Activated CD4-positive, alpha-beta T cell treated with anti-CD3 and anti-CD28 coated beads, Interleukin-2, amount 50 U/mL, for 48 hours (primary cell): ENCODE measurements around the gene TMEM214.
"Not testable (repeated sequence)": the region's sequence is repeated elsewhere in the genome, so short reads cannot be mapped to it uniquely, and the experiment has no call there.

Experiments
- DNase-seq, 2 experiments: peaks; one replicate each; pipeline ENCODE4 v3.0.0-alpha.2; 2020

Gene TMEM214

DNA sequence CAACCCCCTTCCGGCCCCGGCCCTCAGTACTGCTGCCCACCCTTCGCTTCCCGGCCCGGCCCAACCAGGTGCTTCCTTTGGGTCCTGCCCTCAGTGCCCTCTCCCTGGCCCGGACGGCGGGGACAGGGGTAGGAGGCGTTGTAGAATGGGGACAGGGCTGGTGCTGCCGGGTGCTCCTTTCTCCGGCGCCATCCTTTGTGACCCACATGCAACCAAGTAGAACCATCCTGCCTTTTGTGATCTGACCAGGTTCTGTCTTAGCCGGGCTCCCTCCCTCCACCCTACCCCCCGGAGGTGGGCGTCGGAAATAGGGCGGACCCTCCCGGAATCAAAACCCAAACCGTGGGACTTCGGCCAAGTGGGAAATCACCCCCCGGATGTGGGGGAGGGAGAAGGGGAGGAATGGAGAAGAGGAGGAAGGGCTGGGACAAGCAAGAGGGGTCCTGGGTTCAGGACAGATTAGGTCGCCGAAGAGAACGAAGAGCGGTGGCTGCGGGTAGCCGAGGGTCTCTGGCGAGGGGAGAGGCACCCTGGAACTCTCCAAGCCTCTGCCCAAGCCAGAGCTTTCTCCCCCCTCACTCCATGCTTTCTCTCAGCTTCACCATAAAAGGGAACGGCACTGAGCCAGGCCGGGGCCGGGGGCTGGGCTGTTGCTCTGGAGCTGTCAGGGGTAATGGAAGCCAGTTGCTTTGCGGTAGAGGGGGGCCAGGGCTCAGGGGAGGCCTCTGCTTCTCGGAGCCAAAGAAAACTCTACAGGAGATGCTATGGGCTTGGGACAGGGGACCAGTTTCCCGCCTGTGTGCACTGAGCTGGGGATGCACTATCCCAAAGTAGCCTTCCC, 39.4 kb downstream of the TMEM214 start:
- peak; percentile 63 to 75 for DNase-seq

DNA sequence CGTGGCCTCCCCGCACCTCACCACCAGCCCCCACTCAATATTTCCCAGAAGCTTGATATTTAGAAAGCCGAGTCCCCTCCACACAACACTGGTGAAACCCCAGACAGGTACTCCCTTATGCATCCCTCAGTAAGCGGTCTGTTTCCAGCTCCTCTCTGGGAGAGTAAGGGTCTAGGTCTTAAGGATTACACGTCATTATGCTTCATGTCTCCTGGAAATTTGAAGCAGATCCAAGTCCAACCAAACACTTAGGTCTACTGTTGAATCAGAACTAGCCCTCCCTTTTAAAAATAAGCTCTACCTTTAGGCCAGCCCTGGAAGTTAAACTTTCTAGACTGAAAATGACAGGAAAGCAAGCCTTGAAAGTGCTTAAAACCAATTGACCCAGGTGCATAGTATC, 40.2 kb downstream of the TMEM214 start:
- DNase-seq, result no peak

DNA sequence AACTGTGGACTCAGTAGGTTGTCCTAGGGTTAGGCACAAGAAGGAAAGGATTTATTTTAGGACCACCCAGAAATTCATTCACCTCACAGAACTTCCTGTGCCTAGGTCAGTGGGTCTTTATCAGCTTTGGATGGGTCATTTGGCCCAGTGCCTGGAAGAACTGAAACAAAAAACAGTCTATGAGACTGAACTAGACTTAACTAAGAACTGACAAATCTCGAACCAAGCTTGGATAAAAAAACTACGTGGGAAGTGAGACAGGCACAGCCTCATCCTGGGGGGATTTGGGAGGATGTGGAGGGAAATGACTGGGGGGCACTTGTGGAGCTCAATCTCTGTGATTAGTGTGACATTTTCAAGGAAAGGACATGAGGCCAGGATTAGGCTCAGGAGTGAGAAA, 41.0 kb downstream of the TMEM214 start:
- no peak for DNase-seq

DNA sequence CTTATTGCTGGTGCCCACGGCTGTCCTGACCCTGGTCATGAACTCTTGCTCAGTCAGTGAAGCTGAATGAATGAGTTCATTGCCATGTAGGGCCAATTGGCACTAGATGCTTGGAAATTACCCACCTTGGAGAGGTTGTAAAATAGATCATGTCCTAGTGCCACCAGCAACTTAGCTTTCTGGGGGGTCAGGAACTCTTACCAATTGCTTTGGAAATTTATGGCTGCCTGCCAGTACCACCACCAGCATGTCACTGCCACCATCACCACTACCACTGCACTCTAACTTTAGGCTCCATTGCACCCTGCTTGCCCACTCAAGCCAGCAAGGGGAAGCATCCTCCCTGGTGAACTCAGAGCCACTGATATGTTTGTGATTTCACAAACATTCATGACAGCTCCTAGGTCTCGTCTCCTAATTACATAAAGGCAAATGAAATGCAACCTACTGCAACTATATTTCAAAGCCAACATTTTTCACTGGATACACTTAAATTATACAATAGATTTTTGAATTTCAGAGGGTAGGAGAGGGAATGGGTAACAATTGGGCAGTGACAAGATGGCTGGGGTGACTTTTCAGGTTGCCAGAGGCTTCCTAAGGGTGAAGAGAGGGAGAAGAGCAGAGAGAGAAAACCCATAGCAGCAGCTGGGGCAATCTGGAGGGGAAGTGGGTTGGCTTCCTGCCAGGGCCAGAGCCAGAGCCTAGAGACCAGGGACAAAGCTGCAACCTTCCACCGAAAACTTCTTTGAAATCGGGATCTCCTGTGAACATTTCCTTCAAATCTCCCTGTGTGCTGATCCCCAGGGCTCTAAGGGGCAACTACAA, 42.2 kb downstream of the TMEM214 start:
- DNase-seq, result peak; percentile 45

DNA sequence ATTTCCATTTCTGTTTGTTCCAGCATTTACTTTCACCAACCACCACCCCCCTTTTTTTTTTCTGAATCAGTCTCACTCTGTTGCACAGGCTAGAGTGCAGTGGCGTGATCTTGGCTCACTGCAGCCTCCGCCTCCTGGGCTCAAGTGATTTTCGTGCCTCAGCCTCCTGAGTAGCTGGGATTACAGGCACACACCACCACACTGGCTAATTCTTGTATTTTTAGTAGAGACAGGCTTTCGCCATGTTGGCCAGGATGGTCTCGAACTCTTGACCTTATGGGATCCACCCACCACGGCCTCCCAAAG, 42.8 kb downstream of the TMEM214 start:
- DNase-seq, result not testable (repeated sequence)

DNA sequence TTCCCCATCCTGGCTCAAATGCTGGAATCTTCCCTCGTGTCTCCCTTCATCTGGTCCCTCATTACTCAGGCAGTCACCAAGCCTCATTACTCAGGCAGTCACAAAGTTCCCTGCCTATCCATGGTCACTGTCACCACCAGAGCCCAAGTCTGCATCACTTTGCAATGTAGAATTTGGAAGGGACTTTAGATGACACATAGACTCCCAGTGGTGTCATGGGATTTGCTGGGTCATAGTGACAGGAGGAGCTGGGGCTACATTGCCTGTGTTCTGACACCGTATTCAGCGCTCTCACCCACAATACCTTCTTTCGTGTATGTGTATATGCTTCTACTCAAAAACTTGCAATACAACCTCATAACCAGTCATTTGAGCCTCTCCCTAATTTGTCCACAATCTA, 43.6 kb downstream of the TMEM214 start:
- no peak for DNase-seq

DNA sequence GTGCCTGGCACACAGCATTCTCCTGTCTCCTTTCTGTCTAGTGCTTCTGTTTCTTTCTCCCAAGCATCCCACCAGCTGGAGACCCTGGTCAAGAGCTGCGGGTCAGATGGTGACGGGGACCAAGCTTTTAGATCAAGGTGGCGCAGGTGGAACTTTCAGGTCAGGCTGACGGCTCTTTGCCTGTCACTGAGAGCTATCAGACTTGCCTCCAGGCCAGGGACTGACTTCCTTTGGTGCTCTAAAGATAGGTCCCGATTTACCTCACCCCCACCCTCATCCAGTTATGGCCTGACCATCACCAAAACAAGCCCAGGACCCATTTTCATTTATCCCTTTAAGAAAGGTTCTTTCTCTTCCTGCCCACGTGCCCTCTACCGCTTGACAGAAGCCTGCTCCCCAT, 44.5 kb downstream of the TMEM214 start:
- DNase-seq, result no peak

DNA sequence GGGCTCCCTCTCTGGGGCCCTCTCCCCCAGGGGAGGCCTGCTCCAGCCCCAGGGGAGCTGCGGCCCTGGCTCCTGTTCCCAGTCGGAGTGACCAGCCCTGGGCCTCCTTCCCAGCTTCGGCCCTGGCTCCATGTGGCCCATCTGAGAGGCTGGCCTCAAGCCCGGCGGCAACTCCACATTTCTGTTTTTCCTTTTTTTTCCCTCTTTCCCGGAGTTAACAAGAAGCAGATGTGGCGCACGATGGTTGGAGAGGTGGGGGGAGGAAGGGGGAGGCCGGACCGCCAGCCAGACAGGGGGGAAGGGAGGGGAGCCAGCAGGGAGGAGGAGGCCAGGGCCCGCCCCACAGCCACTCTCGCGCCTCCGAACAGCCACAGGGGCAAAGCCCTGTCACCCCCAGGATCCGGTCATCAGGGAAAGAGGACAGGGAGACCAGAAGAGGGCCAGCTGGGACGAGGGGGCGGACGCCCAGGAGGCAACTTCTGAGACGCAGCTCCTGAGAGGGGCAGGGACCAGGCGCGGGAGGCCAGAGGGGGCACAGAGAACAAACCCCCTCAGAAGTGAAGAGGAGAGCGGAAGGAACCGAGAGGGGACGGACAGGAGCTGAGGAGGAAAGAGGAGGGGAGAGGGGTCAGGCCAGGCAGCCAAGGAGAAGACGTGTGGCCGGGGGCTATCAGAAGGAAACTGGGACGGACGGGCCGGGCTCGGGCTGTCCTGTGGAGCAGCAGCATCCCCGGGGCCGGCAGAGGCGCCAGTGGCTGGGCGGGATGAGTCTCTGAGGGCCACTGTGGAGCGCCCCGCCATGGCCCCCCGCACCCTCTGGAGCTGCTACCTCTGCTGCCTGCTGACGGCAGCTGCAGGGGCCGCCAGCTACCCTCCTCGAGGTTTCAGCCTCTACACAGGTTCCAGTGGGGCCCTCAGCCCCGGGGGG, 45.8 kb downstream of the TMEM214 start, which contains the start of gene EMILIN1:
TSS of gene EMILIN1 (plus strand) at position 349 of the 928 bp plus-strand sequence. CDS start at position 800, 451 bp downstream.
- DNase-seq, result no peak

DNA sequence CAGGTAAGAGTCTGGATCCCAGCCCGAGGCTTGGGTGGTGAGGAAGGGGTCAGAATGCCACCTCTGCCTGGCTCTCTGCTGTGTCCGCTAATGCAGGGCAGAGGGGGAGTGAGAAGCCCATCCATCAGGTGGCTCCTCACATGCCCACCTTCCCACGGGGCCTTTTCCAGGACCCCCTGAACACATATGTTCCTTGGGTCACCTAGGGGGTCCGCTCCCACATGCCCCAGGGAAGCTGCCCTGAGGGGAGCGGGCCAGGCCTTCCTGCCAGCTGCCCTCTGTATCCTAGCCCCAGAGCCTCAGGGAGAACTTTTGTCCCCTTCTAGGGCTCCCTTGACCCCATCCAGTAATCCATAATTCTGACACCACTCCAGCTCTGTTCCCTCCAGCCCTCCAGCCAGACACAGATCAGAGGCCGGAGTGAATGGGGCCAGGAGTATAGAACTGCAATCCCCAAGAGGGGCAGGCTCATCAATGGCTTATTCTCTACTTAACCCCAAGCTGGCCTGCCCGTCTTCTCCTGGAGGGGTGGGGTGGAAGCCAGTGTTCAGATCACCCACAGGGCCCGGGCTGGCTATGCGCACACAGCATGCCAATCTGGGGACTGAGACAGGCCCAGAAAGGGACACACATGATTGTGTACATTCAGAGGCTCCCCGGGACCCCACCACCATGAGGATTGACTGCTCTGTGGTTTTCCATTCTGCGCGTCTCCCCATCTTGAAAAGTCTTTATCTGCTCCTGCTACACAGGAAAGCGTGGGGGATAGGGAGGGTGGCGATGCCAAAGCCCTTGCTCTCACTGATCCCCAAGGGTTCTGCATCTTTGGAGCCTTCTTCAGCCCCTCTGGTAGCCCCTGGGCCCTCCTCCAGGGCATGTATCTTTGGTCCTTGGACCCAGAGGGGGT, 46.7 kb downstream of the TMEM214 start:
- no peak for DNase-seq

DNA sequence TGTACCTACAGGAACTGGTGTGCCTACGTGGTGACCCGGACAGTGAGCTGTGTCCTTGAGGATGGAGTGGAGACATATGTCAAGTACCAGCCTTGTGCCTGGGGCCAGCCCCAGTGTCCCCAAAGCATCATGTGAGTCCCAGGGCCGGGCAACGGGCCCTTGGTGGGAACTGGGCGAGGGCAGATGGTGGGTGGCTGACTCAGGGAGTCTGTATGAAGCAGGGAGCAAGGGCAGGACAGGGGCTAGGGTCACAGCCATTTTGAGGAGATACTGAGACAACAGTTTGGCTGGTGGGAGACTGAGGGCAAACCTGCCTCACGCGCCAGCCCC, 47.3 kb downstream of the TMEM214 start:
- no peak for DNase-seq

DNA sequence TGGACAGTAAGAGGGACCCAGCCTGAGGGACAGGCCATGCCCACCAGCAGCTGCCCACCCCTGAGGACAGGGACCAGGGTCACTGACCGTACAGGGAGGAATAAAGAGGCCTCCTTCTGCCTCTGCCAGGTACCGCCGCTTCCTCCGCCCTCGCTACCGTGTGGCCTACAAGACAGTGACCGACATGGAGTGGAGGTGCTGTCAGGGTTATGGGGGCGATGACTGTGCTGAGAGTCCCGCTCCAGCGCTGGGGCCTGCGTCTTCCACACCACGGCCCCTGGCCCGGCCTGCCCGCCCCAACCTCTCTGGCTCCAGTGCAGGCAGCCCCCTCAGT, 47.8 kb downstream of the TMEM214 start:
- no peak for DNase-seq

DNA sequence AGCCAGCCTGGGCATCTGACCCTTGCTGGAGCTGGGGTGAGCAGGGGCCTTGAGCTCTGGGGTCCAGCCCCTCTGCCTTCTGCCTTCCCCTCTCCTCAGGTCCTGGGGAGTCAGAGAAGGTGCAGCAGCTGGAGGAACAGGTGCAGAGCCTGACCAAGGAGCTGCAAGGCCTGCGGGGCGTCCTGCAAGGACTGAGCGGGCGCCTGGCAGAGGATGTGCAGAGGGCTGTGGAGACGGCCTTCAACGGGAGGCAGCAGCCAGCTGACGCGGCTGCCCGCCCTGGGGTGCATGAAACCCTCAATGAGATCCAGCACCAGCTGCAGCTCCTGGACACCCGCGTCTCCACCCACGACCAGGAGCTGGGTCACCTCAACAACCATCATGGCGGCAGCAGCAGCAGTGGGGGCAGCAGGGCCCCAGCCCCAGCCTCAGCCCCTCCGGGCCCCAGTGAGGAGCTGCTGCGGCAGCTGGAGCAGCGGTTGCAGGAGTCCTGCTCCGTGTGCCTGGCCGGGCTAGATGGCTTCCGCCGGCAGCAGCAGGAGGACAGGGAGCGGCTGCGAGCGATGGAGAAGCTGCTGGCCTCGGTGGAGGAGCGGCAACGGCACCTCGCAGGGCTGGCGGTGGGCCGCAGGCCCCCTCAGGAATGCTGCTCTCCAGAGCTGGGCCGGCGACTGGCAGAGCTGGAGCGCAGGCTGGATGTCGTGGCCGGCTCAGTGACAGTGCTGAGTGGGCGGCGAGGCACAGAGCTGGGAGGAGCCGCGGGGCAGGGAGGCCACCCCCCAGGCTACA, 49.4 kb downstream of the TMEM214 start:
- DNase-seq, result no peak

DNA sequence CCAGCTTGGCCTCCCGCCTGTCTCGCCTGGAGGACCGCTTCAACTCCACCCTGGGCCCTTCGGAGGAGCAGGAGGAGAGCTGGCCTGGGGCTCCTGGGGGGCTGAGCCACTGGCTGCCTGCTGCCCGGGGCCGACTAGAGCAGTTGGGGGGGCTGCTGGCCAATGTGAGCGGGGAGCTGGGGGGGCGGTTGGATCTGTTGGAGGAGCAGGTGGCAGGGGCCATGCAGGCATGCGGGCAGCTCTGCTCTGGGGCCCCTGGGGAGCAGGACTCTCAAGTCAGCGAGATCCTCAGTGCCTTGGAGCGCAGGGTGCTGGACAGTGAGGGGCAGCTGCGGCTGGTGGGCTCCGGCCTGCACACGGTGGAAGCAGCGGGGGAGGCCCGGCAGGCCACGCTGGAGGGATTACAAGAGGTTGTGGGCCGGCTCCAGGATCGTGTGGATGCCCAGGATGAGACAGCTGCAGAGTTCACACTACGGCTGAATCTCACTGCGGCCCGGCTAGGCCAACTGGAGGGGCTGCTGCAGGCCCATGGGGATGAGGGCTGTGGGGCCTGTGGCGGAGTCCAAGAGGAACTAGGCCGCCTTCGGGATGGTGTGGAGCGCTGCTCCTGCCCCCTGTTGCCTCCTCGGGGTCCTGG, 50.1 kb downstream of the TMEM214 start:
- DNase-seq, result no peak

DNA sequence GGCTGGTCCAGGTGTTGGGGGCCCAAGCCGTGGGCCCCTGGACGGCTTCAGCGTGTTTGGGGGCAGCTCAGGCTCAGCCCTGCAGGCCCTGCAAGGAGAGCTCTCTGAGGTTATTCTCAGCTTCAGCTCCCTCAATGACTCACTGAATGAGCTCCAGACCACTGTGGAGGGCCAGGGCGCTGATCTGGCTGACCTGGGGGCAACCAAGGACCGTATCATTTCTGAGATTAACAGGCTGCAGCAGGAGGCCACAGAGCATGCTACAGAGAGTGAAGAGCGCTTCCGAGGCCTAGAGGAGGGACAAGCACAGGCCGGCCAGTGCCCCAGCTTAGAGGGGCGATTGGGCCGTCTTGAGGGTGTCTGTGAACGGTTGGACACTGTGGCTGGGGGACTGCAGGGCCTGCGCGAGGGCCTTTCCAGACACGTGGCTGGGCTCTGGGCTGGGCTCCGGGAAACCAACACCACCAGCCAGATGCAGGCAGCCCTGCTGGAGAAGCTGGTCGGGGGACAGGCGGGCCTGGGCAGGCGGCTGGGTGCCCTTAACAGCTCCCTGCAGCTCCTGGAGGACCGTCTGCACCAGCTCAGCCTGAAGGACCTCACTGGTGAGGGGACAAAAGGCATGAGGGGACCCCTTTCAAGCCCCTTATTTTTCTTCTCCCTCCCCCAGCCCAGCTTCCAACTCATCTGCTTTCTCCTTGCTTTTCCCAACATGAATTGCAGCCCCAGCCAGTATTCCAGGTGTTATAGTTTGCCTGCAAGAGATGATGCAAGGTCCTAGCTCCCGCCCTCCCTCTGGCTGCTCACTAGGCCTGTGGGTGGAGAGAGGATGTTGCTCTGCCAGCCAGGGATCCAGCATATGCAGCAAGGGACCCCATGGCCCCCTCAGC, 50.9 kb downstream of the TMEM214 start:
- no peak for DNase-seq

DNA sequence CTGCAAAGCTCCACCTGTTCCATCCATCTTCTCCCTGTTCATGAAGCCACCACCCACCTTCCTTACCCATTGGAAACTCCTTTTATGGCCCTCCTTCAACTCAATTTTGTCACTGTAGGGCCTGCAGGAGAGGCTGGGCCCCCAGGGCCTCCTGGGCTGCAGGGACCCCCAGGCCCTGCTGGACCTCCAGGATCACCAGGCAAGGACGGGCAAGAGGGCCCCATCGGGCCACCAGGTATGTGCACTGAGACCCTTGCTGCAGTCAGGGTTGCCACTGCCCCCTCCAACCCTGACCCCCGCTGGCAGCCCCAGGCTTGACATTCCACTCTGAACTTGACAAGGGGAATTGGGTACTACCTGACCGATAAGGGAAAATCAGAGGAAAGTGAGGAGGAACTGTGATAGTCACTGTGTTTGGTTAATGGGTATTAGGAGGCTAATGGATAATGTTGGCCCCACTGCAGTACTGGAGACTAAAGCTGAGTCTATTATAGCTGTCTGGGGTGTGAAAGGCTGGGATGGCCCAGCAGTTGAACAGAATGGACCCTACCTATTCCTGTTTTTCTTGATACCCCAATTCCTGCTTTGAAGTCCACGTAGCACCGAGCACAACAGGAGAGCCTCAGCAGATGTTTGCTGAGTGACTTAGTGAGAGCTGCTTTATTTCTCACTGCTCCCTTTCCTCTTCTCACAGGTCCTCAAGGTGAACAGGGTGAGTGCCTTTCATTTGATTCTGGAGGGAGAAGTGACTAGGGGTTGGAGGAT, 51.7 kb downstream of the TMEM214 start:
- no peak for DNase-seq

DNA sequence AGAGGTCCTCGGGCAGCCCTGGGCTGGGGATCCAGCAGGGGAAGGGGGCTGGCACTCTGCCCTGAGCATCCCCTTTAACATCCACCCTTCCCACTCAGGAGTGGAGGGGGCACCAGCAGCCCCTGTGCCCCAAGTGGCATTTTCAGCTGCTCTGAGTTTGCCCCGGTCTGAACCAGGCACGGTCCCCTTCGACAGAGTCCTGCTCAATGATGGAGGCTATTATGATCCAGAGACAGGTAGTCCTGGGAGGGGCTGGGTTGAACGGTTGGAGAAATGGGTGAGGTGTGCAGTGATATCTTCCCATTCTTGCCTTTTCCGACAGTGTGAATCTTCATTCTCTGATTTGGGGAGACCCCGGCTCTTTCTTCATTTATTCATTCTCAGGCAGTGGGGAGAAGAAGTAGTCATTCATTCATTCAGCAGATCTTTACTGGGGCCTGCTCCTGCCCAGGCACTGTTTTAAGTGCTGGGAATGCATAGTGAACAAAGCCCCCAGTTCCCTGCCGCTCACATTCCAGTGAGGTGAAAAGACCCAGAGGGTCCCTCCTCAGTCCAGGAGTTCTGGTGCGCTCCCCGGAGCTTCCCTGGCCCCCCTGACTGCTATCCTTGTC, 52.4 kb downstream of the TMEM214 start:
- no peak for DNase-seq

DNA sequence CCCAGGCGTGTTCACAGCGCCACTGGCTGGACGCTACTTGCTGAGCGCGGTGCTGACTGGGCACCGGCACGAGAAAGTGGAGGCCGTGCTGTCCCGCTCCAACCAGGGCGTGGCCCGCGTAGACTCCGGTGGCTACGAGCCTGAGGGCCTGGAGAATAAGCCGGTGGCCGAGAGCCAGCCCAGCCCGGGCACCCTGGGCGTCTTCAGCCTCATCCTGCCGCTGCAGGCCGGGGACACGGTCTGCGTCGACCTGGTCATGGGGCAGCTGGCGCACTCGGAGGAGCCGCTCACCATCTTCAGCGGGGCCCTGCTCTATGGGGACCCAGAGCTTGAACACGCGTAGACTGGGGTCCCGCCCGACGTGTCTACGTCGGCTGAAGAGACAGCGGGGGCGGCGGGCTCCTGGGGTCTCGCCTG, 52.9 kb downstream of the TMEM214 start:
- peak; percentile 58 to 65 for DNase-seq

DNA sequence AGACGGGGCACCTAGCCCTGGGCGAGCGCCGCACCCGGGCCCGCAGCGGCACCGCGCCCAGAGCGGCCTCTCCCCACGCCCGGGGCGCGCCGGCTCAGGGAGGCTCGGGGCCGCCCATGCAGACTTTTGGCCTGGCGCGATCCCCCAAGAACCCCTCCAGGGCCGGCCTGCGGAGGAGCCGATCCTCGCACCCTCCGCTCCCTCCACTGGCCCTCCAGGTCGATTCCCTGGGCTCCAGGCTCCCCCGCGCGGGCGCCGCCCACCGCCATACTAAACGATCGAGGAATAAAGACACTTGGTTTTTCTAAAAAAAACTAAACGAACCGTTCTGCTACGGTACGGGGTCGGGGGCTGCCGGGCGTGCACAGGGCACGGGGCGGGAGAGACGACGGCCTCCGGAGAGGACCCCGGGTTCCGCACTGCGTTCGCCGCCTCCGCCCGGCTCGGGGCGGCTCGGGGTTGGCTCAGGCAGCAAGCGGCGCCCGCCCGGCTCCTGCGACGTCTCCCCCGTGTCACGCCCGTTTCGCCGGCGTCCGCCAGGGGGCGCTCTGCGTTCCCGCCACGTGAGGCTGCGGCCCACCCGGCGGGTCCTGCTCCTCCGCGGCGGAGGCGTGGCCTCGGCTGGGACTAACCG, 53.4 kb downstream of the TMEM214 start:
- DNase-seq, result peak; percentile 97
